Neuronal stem cell (in vitro differentiated cells): ENCODE results near the gene POLR3G.
A peak's percentile ranks its signal among the peaks of the same experiment; 100 is the strongest.

Source experiments
- DNase-seq: peaks from one replicate; pipeline ENCODE4 v3.0.0-alpha.2; 2013; ENCODE audit warnings: low spot score
- H2AFZ ChIP-seq: one replicate; pipeline ENCODE4 v1.6.1; 2013; ENCODE audit warnings: mild to moderate bottlenecking, low read length, inconsistent platforms
- H2AK5ac ChIP-seq: 2 replicates; pipeline ENCODE4 v1.6.1; 2013; ENCODE audit warnings: low read depth, mild to moderate bottlenecking, inconsistent platforms, low read length, moderate library complexity, mixed read lengths
- H2BK120ac ChIP-seq: 2 replicates; pipeline ENCODE4 v1.6.1; 2013; ENCODE audit warnings: low read depth, mild to moderate bottlenecking, inconsistent platforms, low read length, moderate library complexity, mixed read lengths
- H2BK12ac ChIP-seq: one replicate; pipeline ENCODE4 v1.6.1; 2013; ENCODE audit warnings: low read length, inconsistent platforms
- H2BK15ac ChIP-seq: 2 replicates; pipeline ENCODE4 v1.6.1; 2013; ENCODE audit warnings: mild to moderate bottlenecking, low read length, inconsistent platforms, mixed read lengths
- H2BK5ac ChIP-seq: one replicate; pipeline ENCODE4 v1.6.1; 2013; ENCODE audit warnings: inconsistent platforms, mild to moderate bottlenecking, low read length, moderate library complexity
- H3K14ac ChIP-seq: one replicate; pipeline ENCODE4 v1.6.1; 2013; ENCODE audit warnings: low read length, inconsistent platforms
- H3K18ac ChIP-seq: 2 replicates; pipeline ENCODE4 v1.6.1; 2013; ENCODE audit warnings: low read length, inconsistent platforms
- H3K23ac ChIP-seq: 2 replicates; pipeline ENCODE4 v1.6.1; 2013; ENCODE audit warnings: low read depth, mild to moderate bottlenecking, mixed read lengths, low read length, inconsistent platforms; ENCODE audit not compliant: poor library complexity
- H3K27ac ChIP-seq: replicated peaks from 3 replicates; pipeline ENCODE4 v1.5.1; 2013; ENCODE audit warnings: low read length, inconsistent platforms
- H3K27me3 ChIP-seq, 3 experiments: 2 replicates each; pipeline ENCODE4 v1.6.1; 2013; ENCODE audit warnings: low read length in 3 of 3, mild to moderate bottlenecking in 2 of 3, inconsistent platforms in 1 of 3, low read depth in 1 of 3, mixed read lengths in 1 of 3, moderate library complexity in 1 of 3; ENCODE audit not compliant: control insufficient read depth in 3 of 3, insufficient read depth in 3 of 3
- H3K36me3 ChIP-seq, 2 donors: replicated peaks in 1 of 2; 2 replicates each; pipeline ENCODE4 v1.6.1; 2013; ENCODE audit warnings: low read length in 2 of 2; ENCODE audit not compliant: control insufficient read depth in 2 of 2, insufficient read depth in 2 of 2
- H3K4ac ChIP-seq: 2 replicates; pipeline ENCODE4 v1.6.1; 2013; ENCODE audit warnings: inconsistent platforms, mild to moderate bottlenecking, low read length, moderate library complexity
- H3K4me1 ChIP-seq, 2 donors: 1 replicate in 1 of 2; 2 replicates in 1 of 2; pipeline ENCODE4 v1.6.1; 2013; ENCODE audit warnings: low read length in 2 of 2, low read depth in 1 of 2; ENCODE audit not compliant: control insufficient read depth in 2 of 2, insufficient read depth in 1 of 2
- H3K4me2 ChIP-seq: one replicate; pipeline ENCODE4 v1.6.1; 2013; ENCODE audit warnings: mild to moderate bottlenecking, low read length, inconsistent platforms; ENCODE audit not compliant: insufficient read depth, poor library complexity, severe bottlenecking
- H3K4me3 ChIP-seq, 2 donors: 2 replicates each; pipeline ENCODE4 v1.5.1; 2013; ENCODE audit warnings: low read length in 2 of 2, mild to moderate bottlenecking in 2 of 2, inconsistent platforms in 1 of 2, moderate library complexity in 1 of 2
- H3K79me1 ChIP-seq: one replicate; pipeline ENCODE4 v1.6.1; 2013; ENCODE audit warnings: low read depth, mild to moderate bottlenecking, inconsistent platforms, low read length, moderate library complexity
- H3K9ac ChIP-seq: one replicate; pipeline ENCODE4 v1.6.1; 2013; ENCODE audit warnings: mild to moderate bottlenecking, low read depth, low read length, inconsistent platforms; ENCODE audit not compliant: poor library complexity
- H3K9me3 ChIP-seq, 2 donors: replicated peaks in 1 of 2; 2 replicates each; pipeline versions ENCODE3 to v1.6.1; 2013; ENCODE audit warnings: low read length in 2 of 2, mild to moderate bottlenecking in 2 of 2, inconsistent platforms in 1 of 2, low read depth in 1 of 2, mixed read lengths in 1 of 2, moderate library complexity in 1 of 2; ENCODE audit not compliant: control insufficient read depth in 2 of 2, insufficient read depth in 1 of 2
- H4K8ac ChIP-seq: one replicate; pipeline ENCODE4 v1.6.1; 2013; ENCODE audit warnings: low read depth, mild to moderate bottlenecking, inconsistent platforms, low read length, moderate library complexity
- H4K91ac ChIP-seq: one replicate; pipeline ENCODE4 v1.6.1; 2013; ENCODE audit warnings: low read length, low read depth, mild to moderate bottlenecking, inconsistent platforms; ENCODE audit not compliant: poor library complexity
- WGBS, 2 donors: extraction: QIAGEN DNeasy Blood & Tissue Kit; methylation state at CpG; one replicate each; pipeline ENCODE4 v1.1.7; 2013; ENCODE audit warnings: missing lambda C conversion rate in 2 of 2, mixed read lengths in 1 of 2; ENCODE audit not compliant: insufficient read length in 2 of 2, insufficient replicate concordance in 1 of 2; ENCODE audit errors: extremely low coverage in 2 of 2; 5-methylcytosine and 5-hydroxymethylcytosine counted together

The POLR3G gene

DNA sequence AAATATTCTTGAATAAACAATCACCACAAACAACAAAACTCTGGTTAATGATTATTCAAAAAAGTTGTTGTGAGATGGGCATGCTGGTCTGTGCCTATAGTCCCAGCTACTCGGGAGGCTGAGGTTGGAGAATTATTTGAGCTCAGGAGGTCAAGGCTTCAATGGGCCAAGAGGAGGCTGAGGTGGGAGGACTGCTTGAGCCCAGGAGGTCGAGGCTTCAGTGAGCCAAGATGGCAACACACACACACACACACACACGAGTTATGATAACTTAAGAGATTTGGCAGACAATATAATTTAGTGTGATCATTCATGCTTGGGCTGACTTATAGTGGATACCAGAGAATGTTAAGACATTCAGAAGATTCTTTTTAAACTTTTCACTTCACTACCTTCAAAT lies 39.9 kb downstream of the POLR3G start:
- DNase-seq, result no peak
- Histone ChIP-seq H3K14ac (no peak overlapping the region), H3K23ac (no peak overlapping the region), H2BK120ac (no peak overlapping the region), H3K18ac (no peak overlapping the region), H2BK15ac (no peak overlapping the region), H3K27me3 (no peaks in the 10 kb centered on the region), H2BK5ac (no peak overlapping the region), H3K9ac (no peak overlapping the region), H3K27ac (no peak overlapping the region), H2BK12ac (no peak overlapping the region), H3K4ac (no peak overlapping the region), H3K36me3 (peaks cover 0 to 17% of the 10 kb centered on the region in 2 donors), H3K79me1 (no peaks in the 10 kb centered on the region), H3K4me3 (no peak overlapping the region), H2AFZ (no peak overlapping the region), H3K4me2 (no peak overlapping the region), H4K8ac (peak overlapping the region; percentile 82), H3K9me3 (no peaks in the 10 kb centered on the region), H4K91ac (no peak overlapping the region), H3K4me1 (no peaks in the 10 kb centered on the region), H2AK5ac (no peak overlapping the region)
- no CpG with 5 or more reads among the region's 3 CpGs for WGBS, 2 donors

GRCh38 chr5:90518661-90519060 lies 44.0 kb downstream of the POLR3G start:
- Histone ChIP-seq H2AK5ac (no peak overlapping the region), H4K91ac (no peak overlapping the region), H3K14ac (no peak overlapping the region), H3K36me3 (peaks cover 0 to 56% of the 10 kb centered on the region in 2 donors), H3K4me1 (no peaks in the 10 kb centered on the region), H3K4me3 (no peak overlapping the region), H2BK15ac (no peak overlapping the region), H3K9ac (no peak overlapping the region), H4K8ac (no peak overlapping the region), H3K4me2 (no peak overlapping the region), H2AFZ (no peak overlapping the region), H2BK5ac (no peak overlapping the region), H3K9me3 (no peaks in the 10 kb centered on the region), H2BK12ac (no peak overlapping the region), H3K27me3 (no peaks in the 10 kb centered on the region), H3K79me1 (no peaks in the 10 kb centered on the region), H3K18ac (no peak overlapping the region), H3K4ac (no peak overlapping the region), H2BK120ac (no peak overlapping the region), H3K27ac (no peak overlapping the region), H3K23ac (no peak overlapping the region)
- DNase-seq, result no peak

DNA sequence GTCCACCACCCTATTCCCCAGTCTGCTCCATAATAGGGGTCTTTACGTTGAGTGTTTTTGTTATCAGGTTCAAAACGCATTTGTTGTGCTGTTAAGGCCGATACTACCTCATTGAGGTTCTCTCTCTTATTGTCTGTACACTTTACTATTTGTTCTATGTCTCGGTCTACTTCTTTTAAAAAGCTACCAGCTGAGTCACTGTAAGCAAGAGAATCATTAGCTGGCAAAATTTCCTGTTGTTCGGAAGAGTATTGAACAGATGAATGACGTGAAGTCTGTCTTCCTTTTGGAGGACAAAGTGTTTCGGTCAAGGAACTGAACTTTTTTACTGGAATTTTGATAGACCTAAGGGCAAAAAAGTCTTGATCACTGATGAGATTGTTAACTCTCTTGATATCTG lies 44.4 kb downstream of the POLR3G start:
- H3K4me3 ChIP-seq, result no peak overlapping the region
- peaks cover 0 to 60% of the 10 kb centered on the region in 2 donors for H3K36me3 ChIP-seq
- no peak overlapping the region for H2AFZ ChIP-seq

GRCh38 chr5:90528601-90529193 lies 54.0 kb downstream of the POLR3G start:
- Histone ChIP-seq H3K27me3 (no peaks in the 10 kb centered on the region), H3K4me1 (peaks cover 2 to 6% of the 10 kb centered on the region in 2 donors), H2BK12ac (no peak overlapping the region), H3K9ac (peak overlapping the region; percentile 93), H3K18ac (peak overlapping the region; percentile 91), H3K27ac (no peak overlapping the region), H4K8ac (no peak overlapping the region), H2BK5ac (no peak overlapping the region), H3K4me2 (peak overlapping the region; percentile 98), H3K79me1 (peaks cover 4% of the 10 kb centered on the region), H2BK15ac (no peak overlapping the region), H3K4me3 (peak overlapping the region; percentile 90 to 91), H2BK120ac (no peak overlapping the region), H3K14ac (no peak overlapping the region), H3K23ac (peak overlapping the region; percentile 98), H2AK5ac (no peak overlapping the region), H3K36me3 (peaks cover 0 to 17% of the 10 kb centered on the region in 2 donors), H4K91ac (no peak overlapping the region), H3K9me3 (peaks cover 0 to 4% of the 10 kb centered on the region in 2 donors), H3K4ac (no peak overlapping the region), H2AFZ (peak overlapping the region; percentile 94)
- no peak for DNase-seq
- WGBS, 2 donors, result no CpG with 5 or more reads among the region's 18 CpGs

More for the DNA sequence above, 44.4 kb downstream of the POLR3G start:
- H3K9me3 ChIP-seq, result no peaks in the 10 kb centered on the region
- DNase-seq, result no peak
- no peak overlapping the region for H2BK15ac ChIP-seq
- no peak overlapping the region for H3K4me2 ChIP-seq
- H2AK5ac ChIP-seq, result no peak overlapping the region
- H3K27ac ChIP-seq, result no peak overlapping the region
- no CpG with 5 or more reads among the region's 7 CpGs for WGBS, 2 donors
- no peak overlapping the region for H2BK120ac ChIP-seq
- H3K9ac ChIP-seq, result no peak overlapping the region
- no peaks in the 10 kb centered on the region for H3K4me1 ChIP-seq
- no peaks in the 10 kb centered on the region for H3K79me1 ChIP-seq
- H3K14ac ChIP-seq, result no peak overlapping the region
- no peak overlapping the region for H3K18ac ChIP-seq
- H3K23ac ChIP-seq, result no peak overlapping the region
- H2BK12ac ChIP-seq, result no peak overlapping the region
- H4K8ac ChIP-seq, result no peak overlapping the region
- H4K91ac ChIP-seq, result no peak overlapping the region
- H3K4ac ChIP-seq, result no peak overlapping the region
- H2BK5ac ChIP-seq, result no peak overlapping the region
- H3K27me3 ChIP-seq, result no peaks in the 10 kb centered on the region
